Mucosa of rectum (tissue), 2 donors: ENCODE data around the gene PDZK1IP1.

ENCODE experiments used
- H3K27ac ChIP-seq, 2 donors: one replicate each; pipeline ENCODE4 v1.7.0; 2013; ENCODE audit warnings: inconsistent platforms in 2 of 2, low read depth in 2 of 2, low read length in 2 of 2
- H3K27me3 ChIP-seq, 2 donors: one replicate each; pipeline ENCODE4 v1.7.0; 2013; ENCODE audit warnings: low read length in 2 of 2; ENCODE audit not compliant: control insufficient read depth in 2 of 2, insufficient read depth in 2 of 2
- H3K36me3 ChIP-seq, 2 donors: one replicate each; pipeline ENCODE4 v1.7.0; 2013; ENCODE audit warnings: low read length in 2 of 2; ENCODE audit not compliant: control insufficient read depth in 2 of 2, insufficient read depth in 2 of 2
- H3K4me1 ChIP-seq, 2 donors: one replicate each; pipeline ENCODE4 v1.7.0; 2013; ENCODE audit warnings: low read length in 2 of 2, mild to moderate bottlenecking in 1 of 2; ENCODE audit not compliant: control insufficient read depth in 2 of 2, insufficient read depth in 2 of 2
- H3K4me3 ChIP-seq, 2 donors: one replicate each; pipeline ENCODE4 v1.7.0; 2013; ENCODE audit warnings: low read length in 2 of 2
- H3K9ac ChIP-seq, 2 donors: one replicate each; pipeline ENCODE4 v1.7.0; 2013; ENCODE audit warnings: low read length in 2 of 2, low read depth in 1 of 2, mild to moderate bottlenecking in 1 of 2
- H3K9me3 ChIP-seq, 2 donors: one replicate each; pipeline ENCODE4 v1.7.0; 2013; ENCODE audit warnings: low read length in 2 of 2; ENCODE audit not compliant: control insufficient read depth in 2 of 2
- donor health status: healthy.
- donor health status: Normal muscosa, but diverticular disease.

The PDZK1IP1 gene

GRCh38 chr1:47188791-47189785 lies 748 bp downstream of the PDZK1IP1 start:
- Histone ChIP-seq H3K27ac (peak overlapping the region; percentile 85 to 87), H3K4me3 (peak overlapping the region; percentile 57 to 60), H3K9me3 (no peaks in the 10 kb centered on the region), H3K27me3 (no peaks in the 10 kb centered on the region), H3K4me1 (peaks cover 45 to 50% of the 10 kb centered on the region in 2 donors), H3K36me3 (no peaks in the 10 kb centered on the region), H3K9ac (peak overlapping the region; percentile 70 to 77)

- H3K9ac ChIP-seq = no peak overlapping the region
- no peaks in the 10 kb centered on the region for H3K27me3 ChIP-seq
- H3K36me3 ChIP-seq = no peaks in the 10 kb centered on the region
- H3K4me1 ChIP-seq = peaks cover 41 to 46% of the 10 kb centered on the region in 2 donors
- H3K9me3 ChIP-seq = no peaks in the 10 kb centered on the region
- H3K27ac ChIP-seq = no peak overlapping the region
- H3K4me3 ChIP-seq = no peak overlapping the region
These were observed 1.9 kb downstream of the PDZK1IP1 start for GRCh38 chr1:47187926-47188250.

- Histone ChIP-seq H3K9me3 (no peaks in the 10 kb centered on the region), H3K27ac (no peak overlapping the region), H3K4me3 (no peak overlapping the region), H3K4me1 (peaks cover 36 to 41% of the 10 kb centered on the region in 2 donors), H3K36me3 (no peaks in the 10 kb centered on the region), H3K27me3 (no peaks in the 10 kb centered on the region), H3K9ac (no peak overlapping the region)
These were observed 2.5 kb downstream of the PDZK1IP1 start for GRCh38 chr1:47187231-47187925.

- Histone ChIP-seq H3K4me1 (peaks cover 28 to 32% of the 10 kb centered on the region in 2 donors), H3K27ac (no peak overlapping the region)
These were observed 3.3 kb downstream of the PDZK1IP1 start for GRCh38 chr1:47186267-47187185.

GRCh38 chr1:47184822-47185677 lies 4.8 kb downstream of the PDZK1IP1 start:
- no peak overlapping the region for H3K9ac ChIP-seq
- H3K9me3 ChIP-seq = no peaks in the 10 kb centered on the region
- H3K4me3 ChIP-seq = no peak overlapping the region
- no peaks in the 10 kb centered on the region for H3K36me3 ChIP-seq
- H3K27me3 ChIP-seq = no peaks in the 10 kb centered on the region
- no peak overlapping the region for H3K27ac ChIP-seq
- peaks cover 17 to 24% of the 10 kb centered on the region in 2 donors for H3K4me1 ChIP-seq

More at GRCh38 chr1:47186267-47187185, 3.3 kb downstream of the PDZK1IP1 start:
- H3K36me3 ChIP-seq = no peaks in the 10 kb centered on the region
- no peaks in the 10 kb centered on the region for H3K27me3 ChIP-seq
- H3K9me3 ChIP-seq = no peaks in the 10 kb centered on the region
- no peak overlapping the region for H3K9ac ChIP-seq
- H3K4me3 ChIP-seq = no peak overlapping the region

DNA sequence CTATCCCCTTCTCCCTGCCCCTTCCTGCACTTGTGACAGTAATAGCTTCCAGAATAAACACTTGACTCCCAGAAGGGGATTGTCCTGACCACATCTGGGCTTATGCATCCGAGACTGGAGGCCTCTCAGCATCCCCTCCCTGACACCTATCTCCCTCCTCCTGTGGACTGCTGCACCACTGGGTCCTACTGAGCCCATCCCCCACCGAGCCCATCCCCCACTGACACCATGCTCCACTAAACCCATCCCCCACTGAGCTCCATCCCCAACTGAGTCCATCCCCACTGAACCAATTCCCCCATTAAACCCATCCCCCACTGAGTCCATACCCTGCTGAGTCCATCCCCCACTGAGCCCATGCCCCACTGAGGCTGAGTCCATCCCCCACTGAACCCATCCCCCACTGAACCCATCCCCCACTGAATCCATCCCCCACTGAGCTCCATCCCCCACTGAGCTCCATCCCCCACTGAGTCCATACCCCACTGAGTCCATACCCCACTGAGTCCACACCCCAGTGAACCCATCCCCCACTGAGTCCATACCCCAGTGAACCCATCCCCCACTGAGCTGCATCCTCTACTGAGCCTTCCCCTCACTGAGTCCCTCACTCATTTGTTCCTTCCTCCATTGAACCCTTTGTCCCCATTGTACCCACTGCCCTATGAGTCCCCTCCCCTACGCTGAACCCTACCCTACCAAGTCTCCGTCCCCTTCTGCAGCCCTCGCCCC lies 5.6 kb downstream of the PDZK1IP1 start:
- no peaks in the 10 kb centered on the region for H3K36me3 ChIP-seq
- H3K9me3 ChIP-seq = no peaks in the 10 kb centered on the region
- no peak overlapping the region for H3K27ac ChIP-seq
- no peak overlapping the region for H3K9ac ChIP-seq
- H3K4me3 ChIP-seq = no peak overlapping the region
- peaks cover 17 to 26% of the 10 kb centered on the region in 2 donors for H3K4me1 ChIP-seq
- no peaks in the 10 kb centered on the region for H3K27me3 ChIP-seq

- Histone ChIP-seq H3K9ac (no peak overlapping the region), H3K4me3 (no peak overlapping the region), H3K27ac (no peak overlapping the region), H3K9me3 (no peaks in the 10 kb centered on the region), H3K36me3 (no peaks in the 10 kb centered on the region), H3K27me3 (no peaks in the 10 kb centered on the region), H3K4me1 (peaks cover 9 to 23% of the 10 kb centered on the region in 2 donors)
These were observed 6.3 kb downstream of the PDZK1IP1 start for GRCh38 chr1:47183308-47184089.

DNA sequence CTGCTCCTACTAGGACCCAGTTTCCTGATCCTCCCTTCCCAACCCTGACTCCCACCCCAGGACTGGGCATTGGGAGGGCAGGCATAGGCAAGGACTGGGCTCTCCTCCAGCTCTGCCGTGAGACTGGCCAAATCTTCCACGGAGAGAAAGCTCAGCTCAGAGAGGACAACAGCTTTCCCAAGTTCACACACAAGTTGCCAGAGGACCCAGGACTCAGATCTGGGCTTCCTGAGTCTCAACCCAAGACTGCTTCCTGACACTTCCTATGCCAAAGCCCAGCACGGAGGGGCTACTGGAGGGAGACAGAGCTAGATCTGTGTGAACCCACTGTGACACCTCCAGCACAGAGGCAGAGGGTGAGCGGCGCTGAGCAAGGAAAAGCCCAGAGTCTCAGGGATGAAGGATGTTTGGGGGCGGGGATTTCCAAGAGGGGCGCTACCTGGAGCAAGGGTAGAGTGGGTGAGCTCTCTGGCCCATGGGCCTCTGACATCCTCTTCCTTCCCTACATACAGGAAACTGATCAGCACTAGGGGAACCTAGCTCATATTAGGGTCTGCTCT lies 7.1 kb downstream of the PDZK1IP1 start:
- Histone ChIP-seq H3K27ac (no peak overlapping the region), H3K27me3 (no peaks in the 10 kb centered on the region), H3K4me1 (peaks cover 8 to 18% of the 10 kb centered on the region in 2 donors), H3K9me3 (no peaks in the 10 kb centered on the region), H3K9ac (no peak overlapping the region), H3K36me3 (no peaks in the 10 kb centered on the region), H3K4me3 (no peak overlapping the region)
